SH-SY5Y (cell line): ENCODE results near the gene ZNF236.

Experiments
- GATA2 ChIP-seq: IDR thresholded peaks from 2 replicates; pipeline ENCODE4 v1.6.1; 2011; ENCODE audit warnings: mild to moderate bottlenecking, low read depth, low read length
- GATA3 ChIP-seq: IDR thresholded peaks from 2 replicates; pipeline ENCODE4 v1.6.1; 2011; ENCODE audit warnings: low read depth, mild to moderate bottlenecking, low read length, moderate library complexity

- TF ChIP-seq GATA3 (no peak), GATA2 (no peak)
Measured at GRCh38 chr18:76859474-76860339, 37.4 kb downstream of the ZNF236 start.
